ENCODE measurements around the gene MGAT5. TPM values are rescaled to one million over a fixed set of nuclear protein-coding genes. Genes with fewer than 3 reads are reported as not detected.
A peak's percentile ranks its signal among the peaks of the same experiment; 100 is the strongest.
"Not testable (repeated sequence)": the region's sequence is repeated elsewhere in the genome, so short reads cannot be mapped to it uniquely, and the experiment has no call there.

The MGAT5 gene
- total and polyA plus RNA-seq, 4 donors, result 6.1 to 49.7 (median 22.1) TPM

DNA sequence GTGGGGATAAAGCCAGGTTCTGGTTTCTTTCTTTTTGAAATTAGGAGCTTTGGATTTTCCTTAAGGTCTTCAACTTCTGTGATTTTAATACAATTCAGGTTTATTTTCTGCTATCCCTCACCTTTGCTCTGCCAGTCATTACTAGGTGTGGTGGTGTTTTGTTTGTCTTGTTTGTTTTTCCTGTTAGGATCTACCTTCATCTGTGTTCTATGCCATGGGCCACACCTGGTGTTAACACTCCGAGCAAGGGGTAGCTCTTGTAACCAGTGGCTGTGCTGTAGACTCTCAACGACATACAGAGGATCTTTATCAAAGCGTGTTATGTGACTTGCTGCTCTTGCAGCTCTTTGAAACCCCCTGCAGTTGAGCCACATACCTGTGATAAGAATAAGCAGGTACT, 38.6 kb downstream of the MGAT5 start:
- H3K4me1 ChIP-seq (ENCODE audit: control insufficient read depth in 1 of 2, insufficient read depth in 2 of 2, low read length in 2 of 2), result no peaks in the 10 kb centered on the region
- no peak overlapping the region for H3K27ac ChIP-seq (ENCODE audit: low read depth in 1 of 2, low read length in 2 of 2)
- no peaks in the 10 kb centered on the region for H3K27me3 ChIP-seq (ENCODE audit: control insufficient read depth in 1 of 2, insufficient read depth in 2 of 2, low read length in 1 of 2)
- intact Hi-C loops (cut with DNase I), result no loop called here
- WGBS, 2 donors, result 94 to 95% methylated on average over 3 of the region's 3 CpGs
- no peaks in the 10 kb centered on the region for H3K9me3 ChIP-seq (ENCODE audit: control insufficient read depth, low read length)
- no peak for ATAC-seq (ENCODE audit: low FRiP score)
- no peak overlapping the region for H3K4me3 ChIP-seq (ENCODE audit: low read length in 2 of 2)
- H3K36me3 ChIP-seq (ENCODE audit: control insufficient read depth in 1 of 2, insufficient read depth in 2 of 2, low read length in 1 of 2), result peaks cover 0 to 2% of the 10 kb centered on the region in 2 donors
- no peak for DNase-seq

DNA sequence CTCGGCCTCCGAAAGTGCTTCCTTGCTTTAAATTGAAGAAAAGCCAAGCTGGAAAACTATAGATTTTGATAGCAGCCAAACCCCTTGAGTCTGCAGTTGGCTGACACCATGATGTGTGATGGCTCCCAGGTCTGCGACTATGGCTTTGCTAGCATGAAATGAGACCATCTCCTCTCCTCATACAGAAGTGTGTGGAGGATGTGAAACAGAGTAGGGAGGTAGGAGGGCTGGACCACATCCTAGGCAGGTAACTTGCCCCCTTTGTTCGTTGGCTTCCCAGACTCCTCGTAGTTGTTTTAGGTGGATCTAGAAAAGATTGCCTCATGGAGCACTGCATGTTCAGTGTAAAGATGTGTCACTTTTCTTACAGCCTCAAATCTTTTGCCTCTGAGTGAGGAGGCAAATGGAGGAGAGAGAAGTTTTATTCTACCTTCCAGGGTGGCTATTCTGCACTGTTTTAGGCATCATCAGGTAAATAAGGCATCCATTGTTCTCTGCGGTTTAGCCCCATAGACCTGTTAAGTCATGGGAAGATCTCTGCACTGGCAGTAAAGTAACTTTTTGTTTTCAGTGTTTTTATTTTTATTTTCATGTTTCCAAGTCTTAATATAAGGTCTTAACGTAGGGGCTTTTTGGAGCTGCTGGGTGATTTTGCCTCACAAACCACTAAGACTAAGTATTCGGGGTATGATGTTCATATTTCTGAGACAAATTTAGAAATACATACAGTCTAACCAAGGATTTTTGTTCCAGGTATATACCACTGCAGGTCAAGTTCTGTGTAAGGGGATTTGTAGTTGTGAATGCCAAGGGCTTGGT, 40.1 kb downstream of the MGAT5 start:
- Histone ChIP-seq H3K36me3 (ENCODE audit: control insufficient read depth in 1 of 2, insufficient read depth in 2 of 2, low read length in 1 of 2) (no peaks in the 10 kb centered on the region), H3K27ac (ENCODE audit: low read depth in 1 of 2, low read length in 2 of 2) (no peak overlapping the region), H3K27me3 (ENCODE audit: control insufficient read depth in 1 of 2, insufficient read depth in 2 of 2, low read length in 1 of 2) (no peaks in the 10 kb centered on the region), H3K4me1 (ENCODE audit: control insufficient read depth in 1 of 2, insufficient read depth in 2 of 2, low read length in 2 of 2) (no peaks in the 10 kb centered on the region), H3K4me3 (ENCODE audit: low read length in 2 of 2) (no peak overlapping the region), H3K9me3 (ENCODE audit: control insufficient read depth, low read length) (no peaks in the 10 kb centered on the region)
- intact Hi-C loops (cut with DNase I), result no loop called here
- 92 to 97% methylated on average over 8 of the region's 8 CpGs for WGBS, 2 donors
- ATAC-seq (ENCODE audit: low FRiP score) (no peak), DNase-seq (no peak)

GRCh38 chr2:134294598-134294997, 40.7 kb downstream of the MGAT5 start:
- 72 to 89% methylated on average over 3 of the region's 3 CpGs for WGBS, 2 donors
- ATAC-seq (ENCODE audit: low FRiP score); H3K9me3 ChIP-seq (ENCODE audit: control insufficient read depth, low read length); H3K36me3 ChIP-seq (ENCODE audit: control insufficient read depth in 1 of 2, insufficient read depth in 2 of 2, low read length in 1 of 2); H3K27ac ChIP-seq (ENCODE audit: low read depth in 1 of 2, low read length in 2 of 2); H3K4me1 ChIP-seq (ENCODE audit: control insufficient read depth in 1 of 2, insufficient read depth in 2 of 2, low read length in 2 of 2); DNase-seq; intact Hi-C loops (cut with DNase I); H3K27me3 ChIP-seq (ENCODE audit: control insufficient read depth in 1 of 2, insufficient read depth in 2 of 2, low read length in 1 of 2); H3K4me3 ChIP-seq (ENCODE audit: low read length in 2 of 2): not testable (repeated sequence)

GRCh38 chr2:134295441-134295840, 41.6 kb downstream of the MGAT5 start:
- Histone ChIP-seq H3K4me1 (ENCODE audit: control insufficient read depth in 1 of 2, insufficient read depth in 2 of 2, low read length in 2 of 2) (no peaks in the 10 kb centered on the region), H3K4me3 (ENCODE audit: low read length in 2 of 2) (no peak overlapping the region), H3K36me3 (ENCODE audit: control insufficient read depth in 1 of 2, insufficient read depth in 2 of 2, low read length in 1 of 2) (no peaks in the 10 kb centered on the region), H3K27ac (ENCODE audit: low read depth in 1 of 2, low read length in 2 of 2) (peak overlapping the region in 1 of 2 donors; percentile 28), H3K9me3 (ENCODE audit: control insufficient read depth, low read length) (no peaks in the 10 kb centered on the region), H3K27me3 (ENCODE audit: control insufficient read depth in 1 of 2, insufficient read depth in 2 of 2, low read length in 1 of 2) (no peaks in the 10 kb centered on the region)
- no peak for ATAC-seq (ENCODE audit: low FRiP score)
- intact Hi-C loops (cut with DNase I), result no loop called here
- DNase-seq, result no peak
- 18 to 22% methylated on average over 3 of the region's 3 CpGs for WGBS, 2 donors

DNA sequence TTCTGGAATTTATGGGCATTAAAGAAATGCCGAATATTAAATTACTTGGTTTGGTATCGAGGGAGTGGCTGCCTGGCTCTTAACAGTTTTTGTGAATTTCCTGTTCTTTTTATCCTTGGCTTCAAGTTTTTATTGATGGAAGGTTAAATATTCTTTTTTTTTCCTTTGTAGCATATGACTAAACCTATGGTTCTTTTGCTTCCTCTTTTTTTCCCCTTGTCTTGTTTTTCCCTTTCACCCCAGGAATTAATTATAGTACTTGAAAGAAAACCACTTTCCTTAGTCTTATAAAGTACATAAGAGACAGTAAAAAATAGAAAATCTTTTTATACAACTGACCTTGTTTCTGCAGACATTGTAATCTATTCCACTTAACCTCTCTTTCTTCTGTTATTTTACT, 42.4 kb downstream of the MGAT5 start:
- Histone ChIP-seq H3K9me3 (ENCODE audit: control insufficient read depth, low read length) (no peaks in the 10 kb centered on the region), H3K4me3 (ENCODE audit: low read length in 2 of 2) (no peak overlapping the region), H3K36me3 (ENCODE audit: control insufficient read depth in 1 of 2, insufficient read depth in 2 of 2, low read length in 1 of 2) (no peaks in the 10 kb centered on the region), H3K27me3 (ENCODE audit: control insufficient read depth in 1 of 2, insufficient read depth in 2 of 2, low read length in 1 of 2) (no peaks in the 10 kb centered on the region), H3K4me1 (ENCODE audit: control insufficient read depth in 1 of 2, insufficient read depth in 2 of 2, low read length in 2 of 2) (no peaks in the 10 kb centered on the region), H3K27ac (ENCODE audit: low read depth in 1 of 2, low read length in 2 of 2) (no peak overlapping the region)
- WGBS, 2 donors, result 55 to 62% methylated on average over 2 of the region's 2 CpGs
- intact Hi-C loops (cut with DNase I), result no loop called here
- ATAC-seq (ENCODE audit: low FRiP score) (no peak), DNase-seq (no peak)

- no peaks in the 10 kb centered on the region for H3K9me3 ChIP-seq (ENCODE audit: control insufficient read depth, low read length)
- DNase-seq (no peak), ATAC-seq (ENCODE audit: low FRiP score) (no peak)
- no peaks in the 10 kb centered on the region for H3K27me3 ChIP-seq (ENCODE audit: control insufficient read depth in 1 of 2, insufficient read depth in 2 of 2, low read length in 1 of 2)
- no peak overlapping the region for H3K4me3 ChIP-seq (ENCODE audit: low read length in 2 of 2)
- WGBS, 2 donors, result 91 to 100% methylated on average over 1 of the region's 1 CpG
- H3K4me1 ChIP-seq (ENCODE audit: control insufficient read depth in 1 of 2, insufficient read depth in 2 of 2, low read length in 2 of 2), result peaks cover 3 to 7% of the 10 kb centered on the region in 2 donors
- H3K36me3 ChIP-seq (ENCODE audit: control insufficient read depth in 1 of 2, insufficient read depth in 2 of 2, low read length in 1 of 2), result no peaks in the 10 kb centered on the region
- intact Hi-C loops (cut with DNase I), result no loop called here
- no peak overlapping the region for H3K27ac ChIP-seq (ENCODE audit: low read depth in 1 of 2, low read length in 2 of 2)
These were observed 45.5 kb downstream of the MGAT5 start for GRCh38 chr2:134299334-134299733.

GRCh38 chr2:134300585-134300984, 46.7 kb downstream of the MGAT5 start:
- Histone ChIP-seq H3K27me3 (ENCODE audit: control insufficient read depth in 1 of 2, insufficient read depth in 2 of 2, low read length in 1 of 2) (no peaks in the 10 kb centered on the region), H3K36me3 (ENCODE audit: control insufficient read depth in 1 of 2, insufficient read depth in 2 of 2, low read length in 1 of 2) (no peaks in the 10 kb centered on the region), H3K9me3 (ENCODE audit: control insufficient read depth, low read length) (no peaks in the 10 kb centered on the region), H3K4me3 (ENCODE audit: low read length in 2 of 2) (no peak overlapping the region), H3K27ac (ENCODE audit: low read depth in 1 of 2, low read length in 2 of 2) (no peak overlapping the region), H3K4me1 (ENCODE audit: control insufficient read depth in 1 of 2, insufficient read depth in 2 of 2, low read length in 2 of 2) (peaks cover 3 to 7% of the 10 kb centered on the region in 2 donors)
- ATAC-seq (ENCODE audit: low FRiP score), result no peak
- intact Hi-C loops (cut with DNase I), result no loop called here
- no peak for DNase-seq
- WGBS, 2 donors, result 55 to 56% methylated on average over 1 of the region's 1 CpG

GRCh38 chr2:134301099-134301927, 47.4 kb downstream of the MGAT5 start:
- Histone ChIP-seq H3K27me3 (ENCODE audit: control insufficient read depth in 1 of 2, insufficient read depth in 2 of 2, low read length in 1 of 2) (no peaks in the 10 kb centered on the region), H3K4me1 (ENCODE audit: control insufficient read depth in 1 of 2, insufficient read depth in 2 of 2, low read length in 2 of 2) (peaks cover 3 to 7% of the 10 kb centered on the region in 2 donors), H3K36me3 (ENCODE audit: control insufficient read depth in 1 of 2, insufficient read depth in 2 of 2, low read length in 1 of 2) (no peaks in the 10 kb centered on the region), H3K9me3 (ENCODE audit: control insufficient read depth, low read length) (no peaks in the 10 kb centered on the region), H3K27ac (ENCODE audit: low read depth in 1 of 2, low read length in 2 of 2) (no peak overlapping the region), H3K4me3 (ENCODE audit: low read length in 2 of 2) (no peak overlapping the region)
- WGBS, 2 donors, result 23% methylated on average over 8 of the region's 8 CpGs
- ATAC-seq (ENCODE audit: low FRiP score) (peak; percentile 46), DNase-seq (no peak)
- intact Hi-C loops (cut with DNase I), result no loop called here

DNA sequence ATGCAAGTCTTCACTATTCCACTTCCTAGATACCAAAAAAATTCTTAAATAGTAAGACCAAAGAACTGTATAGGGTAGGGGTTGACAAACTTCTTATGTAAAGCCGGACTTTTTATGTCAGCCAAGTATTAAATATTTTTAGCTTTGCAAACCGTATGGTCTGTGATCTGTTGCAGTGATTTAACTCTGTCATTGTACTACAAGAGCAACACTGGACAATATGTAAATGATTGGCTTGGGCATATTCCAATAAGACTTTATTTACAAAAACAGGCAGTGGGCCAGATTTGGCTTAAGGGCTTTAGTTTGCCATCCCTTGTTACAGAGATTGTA, 48.0 kb downstream of the MGAT5 start:
- no peaks in the 10 kb centered on the region for H3K27me3 ChIP-seq (ENCODE audit: control insufficient read depth in 1 of 2, insufficient read depth in 2 of 2, low read length in 1 of 2)
- 11 to 13% methylated on average over 2 of the region's 2 CpGs for WGBS, 2 donors
- H3K4me1 ChIP-seq (ENCODE audit: control insufficient read depth in 1 of 2, insufficient read depth in 2 of 2, low read length in 2 of 2), result peaks cover 3 to 7% of the 10 kb centered on the region in 2 donors
- DNase-seq, result no peak
- no peak overlapping the region for H3K4me3 ChIP-seq (ENCODE audit: low read length in 2 of 2)
- intact Hi-C loops (cut with DNase I), result no loop called here
- H3K36me3 ChIP-seq (ENCODE audit: control insufficient read depth in 1 of 2, insufficient read depth in 2 of 2, low read length in 1 of 2), result no peaks in the 10 kb centered on the region
- no peaks in the 10 kb centered on the region for H3K9me3 ChIP-seq (ENCODE audit: control insufficient read depth, low read length)
- ATAC-seq (ENCODE audit: low FRiP score), result no peak
- H3K27ac ChIP-seq (ENCODE audit: low read depth in 1 of 2, low read length in 2 of 2), result no peak overlapping the region
